Choroid plexus epithelial cell (primary cell): ENCODE data around the gene CDV3.

ENCODE experiments used
- DNase-seq: peaks from one replicate; pipeline ENCODE4 v3.0.0-alpha.2; 2010; ENCODE audit warnings: low read depth
- H3K4me3 ChIP-seq: 2 replicates; pipeline ENCODE4 v1.5.1; 2011; ENCODE audit warnings: low read depth, mild to moderate bottlenecking, control low read depth, low read length, moderate library complexity
- CTCF ChIP-seq: conservative IDR thresholded peaks from 2 replicates; pipeline ENCODE4 v1.5.1; 2011; ENCODE audit warnings: low read depth, mild to moderate bottlenecking, control low read depth, inconsistent platforms, low read length, moderate library complexity

The CDV3 gene

GRCh38 chr3:133627789-133628188 lies 54.3 kb downstream of the CDV3 start:
- no peak for DNase-seq
- no peak overlapping the region for H3K4me3 ChIP-seq
- no peak for TF ChIP-seq CTCF

GRCh38 chr3:133629146-133629545 lies 55.7 kb downstream of the CDV3 start:
- DNase-seq, result no peak
- no peak overlapping the region for H3K4me3 ChIP-seq
- no peak for TF ChIP-seq CTCF

GRCh38 chr3:133633439-133633838 lies 60.0 kb downstream of the CDV3 start:
- no peak for TF ChIP-seq CTCF
- no peak for DNase-seq
- H3K4me3 ChIP-seq, result no peak overlapping the region
